G401.6 (cell line): ENCODE data around the gene USP20.
"Not testable (repeated sequence)": the region's sequence is repeated elsewhere in the genome, so short reads cannot be mapped to it uniquely, and the experiment has no call there.

Source experiments
- FAIRE-seq: peaks from 2 replicates; lab custom pipeline; 2012; peaks lifted over from hg19 to GRCh38; lab: Jason Lieb, UNC

USP20 gene

DNA sequence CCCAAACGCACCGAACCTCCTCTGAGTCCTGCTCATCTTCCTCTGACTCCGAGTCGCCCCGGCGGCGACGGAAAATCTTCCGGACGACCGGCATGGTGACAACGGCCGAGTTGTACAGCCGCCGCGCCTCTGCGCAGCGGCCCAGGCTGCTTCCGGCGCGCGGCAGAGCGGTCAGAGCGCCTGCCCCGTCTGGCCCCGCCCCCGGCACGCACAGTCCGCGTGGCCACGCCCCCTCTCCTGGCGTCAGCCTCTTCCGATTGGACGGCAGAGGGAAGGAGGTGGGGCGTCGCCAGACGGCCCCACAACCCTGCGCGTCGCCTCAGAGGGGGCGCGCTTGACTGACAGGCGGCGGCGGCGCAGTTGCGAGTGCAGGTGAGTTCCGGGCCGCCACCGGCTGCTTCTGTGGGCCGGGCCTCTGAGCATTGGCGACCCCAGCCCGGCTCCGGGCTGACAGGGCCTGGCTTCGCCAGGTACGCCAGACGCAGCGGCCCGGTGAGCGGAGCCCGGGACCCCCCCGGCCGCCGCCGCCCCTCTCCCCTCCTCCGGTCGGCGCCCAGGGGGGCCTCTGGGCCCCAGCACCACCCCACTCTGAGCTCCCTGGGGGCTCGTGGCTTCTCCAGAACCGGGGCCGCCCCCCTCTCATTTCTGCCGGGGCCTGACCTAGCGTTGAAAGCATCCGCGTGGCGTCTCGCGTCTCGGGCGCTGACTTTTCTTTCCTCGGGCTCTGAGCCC lies at the start of gene USP20, which contains the start of gene C9orf78:
Gene USP20, plus strand, starts transcription at position 331 of the 732 bp plus-strand sequence. CDS start 17,098 bp downstream, outside the sequence.
Gene C9orf78, minus strand, starts transcription at position 148 of the 732 bp plus-strand sequence. Its CDS starts 54 bp downstream, at position 94.
- no peak for FAIRE-seq

DNA sequence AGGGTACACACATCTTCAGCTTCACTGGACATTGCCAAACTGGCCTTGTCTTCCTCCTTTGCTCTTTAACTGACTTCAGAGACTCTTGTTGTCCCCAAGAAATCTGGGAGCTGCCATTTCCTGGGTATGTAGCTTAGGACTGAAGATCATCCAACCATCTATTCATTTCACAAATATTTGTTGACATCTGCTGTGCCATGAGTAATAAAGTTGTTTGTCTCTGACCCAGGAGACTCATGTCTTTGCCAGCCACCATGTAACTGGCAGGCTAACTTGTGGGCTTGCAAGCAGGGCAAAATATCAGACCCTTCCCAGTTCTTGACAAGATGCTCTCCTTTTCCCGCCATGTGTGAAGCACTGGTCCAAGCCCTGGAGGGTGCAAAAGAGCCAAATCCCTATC lies 49.4 kb upstream of the USP20 start:
- FAIRE-seq: no peak

DNA sequence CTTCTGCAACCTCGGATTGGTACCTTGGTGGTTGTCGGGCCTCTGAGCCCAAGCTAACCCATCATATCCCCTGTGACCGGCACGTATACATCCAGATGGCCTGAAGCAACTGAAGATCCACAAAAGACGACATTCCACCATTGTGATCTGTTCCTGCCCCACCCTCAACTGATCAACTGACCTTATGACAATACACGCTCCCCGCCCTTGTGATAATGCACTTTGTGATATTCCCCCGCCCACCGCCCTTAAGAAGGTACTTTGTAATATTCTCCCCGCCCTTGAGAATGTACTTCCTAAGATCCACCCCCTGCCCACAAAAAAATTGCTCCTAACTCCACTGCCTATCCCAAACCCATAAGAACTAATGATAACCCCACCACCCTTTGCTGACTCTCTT lies 48.8 kb upstream of the USP20 start:
- FAIRE-seq: no peak

DNA sequence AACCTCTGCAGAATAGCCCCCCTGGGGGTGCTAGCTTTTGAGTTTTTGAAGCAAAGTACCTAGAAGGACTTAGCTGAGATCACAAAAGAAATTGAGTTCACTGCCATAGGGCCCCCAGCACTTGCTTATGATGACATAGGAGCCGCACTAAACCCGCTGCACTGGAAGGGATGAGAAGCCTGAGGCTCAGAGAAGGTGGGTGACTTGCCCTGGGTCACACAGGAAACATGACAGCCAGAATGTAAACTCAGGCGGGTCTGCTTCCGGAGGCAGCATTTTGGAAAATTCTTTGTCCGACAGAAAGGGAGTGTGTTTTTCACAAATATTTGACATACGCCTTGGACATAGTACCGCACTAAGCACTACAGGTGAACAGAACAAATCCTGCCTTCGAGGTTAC lies 40.7 kb upstream of the USP20 start:
- FAIRE-seq: no peak

DNA sequence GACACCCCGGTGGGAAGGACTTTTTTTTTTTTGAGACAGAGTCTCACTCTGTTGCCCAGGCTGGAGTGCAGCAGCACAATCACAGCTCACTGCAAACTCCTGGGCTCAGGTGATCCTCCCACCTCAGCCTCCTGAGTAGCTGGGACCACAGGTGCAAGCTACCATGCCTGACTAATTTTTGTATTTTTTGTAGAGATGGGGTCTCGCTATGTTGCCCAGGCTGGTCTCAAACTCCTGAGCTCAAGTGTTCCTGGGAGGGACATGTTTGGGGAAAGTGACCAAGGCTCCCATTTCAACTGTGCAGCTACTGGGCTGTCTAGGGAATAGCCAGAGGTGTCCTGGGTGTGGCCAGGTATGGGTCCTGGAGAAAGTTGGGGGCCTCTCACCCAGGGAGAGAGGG lies 39.2 kb upstream of the USP20 start:
- not testable (repeated sequence) for FAIRE-seq

DNA sequence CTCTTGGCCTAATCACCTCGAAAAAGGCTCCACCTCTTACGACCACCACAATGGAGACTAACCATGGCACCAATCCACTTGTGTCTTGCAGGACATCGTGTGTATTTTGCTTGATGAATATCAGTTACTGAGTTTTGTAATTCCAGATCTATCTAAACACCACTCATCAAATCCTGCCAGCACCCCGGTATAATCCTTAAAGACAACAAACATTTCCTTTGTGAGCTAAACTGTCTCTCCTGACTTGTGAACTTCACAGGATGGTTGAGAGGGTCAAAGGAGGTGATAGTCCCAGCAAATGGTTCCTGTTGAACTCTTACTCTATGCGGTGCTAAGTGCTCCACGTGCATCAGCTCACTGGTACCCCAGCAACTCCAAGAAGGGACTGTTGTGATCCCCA lies 36.3 kb upstream of the USP20 start:
- no peak for FAIRE-seq

DNA sequence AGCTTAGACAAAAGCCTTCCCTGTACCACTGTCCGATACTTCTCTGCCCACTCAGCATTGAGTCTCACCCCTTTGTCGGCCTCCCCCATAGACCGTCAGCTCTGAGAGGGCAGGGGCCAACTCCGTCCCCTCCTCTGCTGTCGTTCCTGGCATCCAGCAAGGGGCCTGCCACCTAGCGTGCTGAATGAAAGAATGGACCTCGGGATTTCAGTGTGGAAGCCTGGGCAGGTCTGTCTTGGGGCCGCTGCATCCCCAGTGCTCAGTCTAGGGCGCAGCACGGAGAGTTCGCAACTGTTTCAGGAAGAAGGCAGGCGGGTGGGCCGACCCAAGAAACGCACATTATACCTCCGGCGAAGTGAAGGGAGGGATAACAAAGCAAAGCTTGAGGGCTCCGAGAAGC lies 33.8 kb upstream of the USP20 start:
- no peak for FAIRE-seq

DNA sequence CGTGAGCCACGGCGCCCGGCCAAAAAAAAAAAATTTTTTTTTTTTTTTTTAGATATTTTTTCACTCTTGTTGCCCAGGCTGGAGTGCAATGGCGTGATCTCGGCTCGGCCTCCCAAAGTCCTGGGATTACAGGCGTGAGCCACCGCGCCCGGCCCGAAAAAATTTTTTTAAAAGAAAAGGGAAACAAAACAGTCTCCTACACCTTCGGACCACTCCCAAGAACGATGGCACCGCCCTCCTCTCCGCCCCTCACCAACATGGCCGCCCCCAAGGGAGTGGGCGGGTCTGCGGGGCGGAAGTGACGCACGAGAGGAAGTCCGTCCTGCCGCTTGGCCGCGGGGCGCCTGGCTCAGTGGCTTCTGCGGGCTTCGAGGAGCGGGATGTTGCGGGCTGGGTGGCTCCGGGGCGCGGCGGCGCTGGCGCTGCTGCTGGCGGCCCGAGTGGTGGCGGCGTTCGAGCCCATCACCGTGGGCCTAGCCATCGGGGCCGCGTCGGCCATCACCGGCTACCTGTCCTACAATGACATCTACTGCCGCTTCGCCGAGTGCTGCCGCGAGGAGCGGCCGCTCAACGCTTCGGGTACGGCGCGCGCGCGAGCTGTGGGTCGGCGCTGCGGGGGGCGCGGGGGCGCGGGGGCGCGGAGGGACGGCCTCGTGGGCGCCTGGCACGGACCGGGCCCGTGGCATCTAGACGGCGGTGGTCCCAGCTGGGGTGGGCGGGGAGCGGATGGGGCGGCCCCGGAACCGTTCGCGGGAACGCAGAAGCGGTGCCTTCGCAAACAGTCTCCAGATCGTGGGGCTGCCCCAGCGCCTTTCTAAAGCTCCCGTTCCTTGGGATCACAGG lies 32.2 kb upstream of the USP20 start, which contains the start of gene TOR1B:
Gene TOR1B, plus strand, starts transcription at position 352 of the 843 bp plus-strand sequence. Its CDS starts 29 bp downstream, at position 381.
- no peak for FAIRE-seq

DNA sequence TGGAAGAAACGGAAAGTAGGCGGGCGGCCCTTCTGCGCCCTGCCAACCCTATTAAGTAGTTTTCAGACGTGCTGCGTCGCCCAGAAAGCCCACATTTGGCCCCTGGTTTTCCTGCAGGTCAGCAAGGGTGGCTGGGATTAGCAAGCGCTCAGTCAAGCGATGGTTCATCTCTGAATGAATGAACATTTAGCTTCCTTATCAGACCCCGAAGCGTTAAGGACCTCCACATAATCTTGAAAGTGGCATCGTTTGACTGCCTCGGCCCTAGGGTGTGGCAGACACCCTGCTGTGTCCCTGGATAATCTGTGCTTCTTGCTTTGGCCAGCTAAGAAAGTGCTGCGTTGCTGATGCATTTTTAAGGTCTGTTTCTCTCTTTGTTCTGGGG lies 31.6 kb upstream of the USP20 start:
- FAIRE-seq: no peak

DNA sequence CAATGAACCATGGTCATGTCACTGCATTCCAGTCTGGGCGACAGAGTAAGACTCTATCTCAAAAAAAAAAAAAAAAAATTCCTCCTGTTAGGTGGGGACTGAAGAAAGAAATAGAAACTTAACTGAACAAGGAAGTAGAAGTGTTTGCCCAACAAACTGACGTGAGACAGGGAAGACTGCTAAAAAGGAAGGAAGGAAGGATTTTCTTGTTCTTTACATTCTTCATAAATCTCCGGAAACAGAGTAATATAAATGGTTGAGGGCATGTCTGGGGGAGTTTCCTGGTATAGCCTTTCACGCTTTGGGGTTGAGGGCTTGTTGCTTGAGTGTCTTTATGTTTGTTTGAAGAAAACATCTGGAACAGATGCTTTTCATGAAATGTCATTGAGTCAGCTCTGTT lies 29.2 kb upstream of the USP20 start:
- no peak for FAIRE-seq

DNA sequence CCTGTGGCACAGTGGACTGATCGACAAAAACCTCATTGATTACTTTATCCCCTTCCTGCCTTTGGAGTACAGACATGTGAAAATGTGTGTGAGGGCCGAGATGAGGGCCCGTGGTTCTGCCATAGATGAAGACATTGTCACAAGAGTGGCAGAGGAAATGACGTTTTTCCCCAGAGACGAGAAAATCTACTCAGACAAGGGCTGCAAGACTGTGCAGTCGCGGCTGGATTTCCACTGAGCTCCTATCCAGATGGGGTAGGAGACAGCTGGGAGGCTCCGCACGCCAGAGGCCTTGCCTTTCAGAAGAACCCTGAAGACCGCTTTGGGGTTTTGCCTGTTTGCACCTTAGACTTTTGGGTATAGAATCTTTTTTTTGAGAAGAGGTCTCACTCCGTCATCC lies 25.9 kb upstream of the USP20 start:
- no peak for FAIRE-seq

DNA sequence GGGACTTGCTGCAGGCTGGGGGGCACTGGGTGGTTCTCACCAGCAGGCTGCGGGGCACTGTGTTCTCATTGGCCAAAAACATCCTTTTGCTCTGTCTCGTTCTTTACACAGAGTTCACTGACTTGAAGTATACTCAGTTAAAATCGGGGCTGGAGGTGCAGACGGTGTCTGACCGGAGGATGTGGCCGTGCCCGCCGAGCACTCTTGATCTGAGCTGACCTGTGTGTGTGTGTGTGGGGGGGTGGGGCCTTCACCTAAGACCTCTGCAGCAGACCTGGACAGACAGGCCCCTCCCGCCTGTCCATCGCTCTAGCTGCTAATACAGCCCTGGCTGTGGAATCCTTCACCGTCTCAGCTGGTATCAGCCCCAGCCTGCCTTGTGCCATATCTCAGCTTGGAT lies 25.1 kb upstream of the USP20 start:
- no peak for FAIRE-seq

DNA sequence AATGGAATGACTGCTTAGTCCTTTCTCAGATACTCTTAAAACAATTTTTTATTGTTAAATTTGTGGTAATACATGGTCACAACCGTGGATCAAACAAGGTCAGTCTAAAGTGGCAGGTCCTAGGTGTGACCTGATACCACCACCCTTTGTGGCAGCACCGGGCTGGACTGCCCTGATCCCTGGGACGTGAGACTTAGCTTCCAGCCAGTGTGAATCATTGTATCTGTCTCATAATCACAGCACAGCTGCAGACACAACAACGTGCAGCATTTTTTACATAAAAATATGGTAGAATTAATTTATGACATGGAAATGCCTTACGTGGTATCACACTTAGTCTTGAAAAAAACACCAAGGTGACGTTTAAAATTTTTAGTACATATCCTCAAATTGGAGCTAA lies 24.5 kb upstream of the USP20 start:
- FAIRE-seq: no peak

DNA sequence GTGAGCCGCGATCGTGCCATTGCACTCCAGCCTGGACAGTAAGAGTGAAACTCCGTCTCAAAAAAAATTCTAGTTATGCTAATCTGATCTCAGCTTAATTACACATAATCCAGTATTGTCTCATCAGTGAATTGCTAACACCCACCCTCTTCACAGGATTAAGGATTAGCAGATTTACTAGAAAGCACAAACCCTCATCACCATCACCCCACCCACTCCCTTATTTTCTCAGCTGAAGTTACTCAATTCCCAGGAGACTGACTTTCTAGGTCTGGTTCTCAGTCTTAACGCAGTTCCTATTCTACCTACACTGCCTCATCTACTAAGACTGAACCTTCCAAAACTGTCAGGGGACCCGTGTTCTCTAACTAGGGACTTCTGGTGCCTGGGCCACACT lies 23.3 kb upstream of the USP20 start:
- FAIRE-seq: no peak

DNA sequence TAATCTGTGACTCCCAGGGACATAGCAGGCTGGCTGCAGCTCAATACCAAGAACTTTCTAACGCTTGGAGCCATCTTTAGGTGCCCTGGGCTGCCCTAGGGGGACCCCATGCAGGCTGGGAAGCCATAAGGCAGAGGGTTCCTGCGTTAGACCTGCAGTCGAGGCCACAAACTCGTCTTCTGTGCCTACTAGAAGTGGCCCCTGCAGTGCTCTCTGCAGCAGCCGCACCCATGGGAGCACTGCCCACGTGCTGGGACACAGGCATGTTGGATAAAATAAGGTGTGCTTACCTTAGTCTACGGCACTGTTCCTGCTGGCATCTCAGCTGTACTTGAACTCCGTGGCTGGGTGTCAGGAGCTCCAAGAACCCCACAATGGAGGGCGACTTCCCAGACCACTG lies 22.9 kb upstream of the USP20 start:
- no peak for FAIRE-seq

DNA sequence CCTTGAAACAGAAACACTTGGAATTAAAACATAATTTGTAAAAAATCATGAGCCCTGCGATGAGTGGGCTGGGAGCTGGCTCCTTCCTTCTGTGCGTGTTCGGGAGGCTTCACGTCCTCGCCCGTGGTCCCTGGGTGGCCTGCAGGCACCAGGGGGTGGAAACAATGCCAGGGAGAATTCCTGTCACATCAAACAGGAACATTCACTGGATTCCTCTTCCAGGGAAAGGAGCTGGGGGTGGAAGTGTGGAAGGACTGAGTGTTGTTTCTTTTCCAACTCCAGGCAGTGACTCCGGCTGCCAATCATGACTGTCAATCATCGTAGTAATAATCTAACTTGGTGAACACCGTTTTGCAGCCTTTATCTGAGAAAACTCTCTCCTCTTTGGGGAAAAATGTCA lies 21.6 kb upstream of the USP20 start:
- FAIRE-seq: no peak

DNA sequence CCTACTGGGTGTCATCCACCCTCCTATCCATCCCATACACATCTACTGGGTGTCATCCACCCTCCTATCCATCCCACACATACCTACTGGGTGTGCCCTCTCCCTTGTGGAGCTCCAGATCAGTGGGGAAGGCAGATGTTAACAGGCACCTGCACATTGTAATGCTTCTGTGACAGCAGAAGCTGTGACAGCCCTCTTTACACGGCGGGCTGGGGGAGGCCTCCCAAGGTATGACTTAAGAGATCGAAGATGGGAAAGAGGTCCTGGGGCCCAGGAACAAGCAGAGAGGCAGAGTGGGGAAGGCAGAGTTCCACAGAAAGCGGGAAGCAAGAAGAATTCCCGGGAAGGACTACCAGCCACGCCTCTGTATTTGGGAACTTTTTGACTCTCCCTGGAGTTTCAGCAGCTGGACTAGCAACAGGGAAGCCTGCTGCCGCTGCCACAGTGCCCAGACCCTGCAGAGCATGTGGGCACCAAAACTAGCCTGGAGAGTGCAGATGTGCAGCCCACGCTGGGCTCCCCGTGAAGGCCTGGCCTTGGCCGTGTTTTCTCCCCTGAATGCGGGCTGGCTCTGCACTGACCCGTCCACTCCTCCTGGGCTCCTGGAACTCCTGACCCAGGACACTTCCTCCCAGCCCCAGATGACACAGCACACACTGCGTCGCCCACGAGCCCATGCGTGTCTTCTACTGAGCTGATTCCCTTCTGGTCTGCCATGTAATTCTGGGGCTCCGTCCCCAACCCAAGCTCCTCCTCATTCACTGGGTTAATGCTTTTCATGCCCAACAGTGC lies 20.6 kb upstream of the USP20 start:
- no peak for FAIRE-seq

DNA sequence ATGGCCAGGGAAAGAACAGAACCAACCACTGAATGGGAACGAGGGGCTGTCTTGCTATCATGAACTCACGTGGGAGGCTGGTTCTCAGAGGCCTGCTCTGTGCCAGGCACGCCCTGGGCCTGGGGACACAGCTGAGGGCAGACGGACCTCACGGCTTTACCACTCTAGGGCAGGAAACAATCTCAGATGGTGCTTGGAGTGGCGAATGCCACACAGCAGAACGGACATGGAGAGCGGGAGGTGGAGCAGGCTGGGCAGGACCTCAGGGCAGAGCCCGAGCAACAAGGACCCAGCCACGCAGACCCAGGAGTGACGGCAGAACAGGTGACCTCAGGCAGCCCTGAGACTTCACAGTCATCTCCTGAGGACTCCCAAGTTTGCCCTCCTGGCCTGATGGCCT lies 20.0 kb upstream of the USP20 start:
- FAIRE-seq: no peak

DNA sequence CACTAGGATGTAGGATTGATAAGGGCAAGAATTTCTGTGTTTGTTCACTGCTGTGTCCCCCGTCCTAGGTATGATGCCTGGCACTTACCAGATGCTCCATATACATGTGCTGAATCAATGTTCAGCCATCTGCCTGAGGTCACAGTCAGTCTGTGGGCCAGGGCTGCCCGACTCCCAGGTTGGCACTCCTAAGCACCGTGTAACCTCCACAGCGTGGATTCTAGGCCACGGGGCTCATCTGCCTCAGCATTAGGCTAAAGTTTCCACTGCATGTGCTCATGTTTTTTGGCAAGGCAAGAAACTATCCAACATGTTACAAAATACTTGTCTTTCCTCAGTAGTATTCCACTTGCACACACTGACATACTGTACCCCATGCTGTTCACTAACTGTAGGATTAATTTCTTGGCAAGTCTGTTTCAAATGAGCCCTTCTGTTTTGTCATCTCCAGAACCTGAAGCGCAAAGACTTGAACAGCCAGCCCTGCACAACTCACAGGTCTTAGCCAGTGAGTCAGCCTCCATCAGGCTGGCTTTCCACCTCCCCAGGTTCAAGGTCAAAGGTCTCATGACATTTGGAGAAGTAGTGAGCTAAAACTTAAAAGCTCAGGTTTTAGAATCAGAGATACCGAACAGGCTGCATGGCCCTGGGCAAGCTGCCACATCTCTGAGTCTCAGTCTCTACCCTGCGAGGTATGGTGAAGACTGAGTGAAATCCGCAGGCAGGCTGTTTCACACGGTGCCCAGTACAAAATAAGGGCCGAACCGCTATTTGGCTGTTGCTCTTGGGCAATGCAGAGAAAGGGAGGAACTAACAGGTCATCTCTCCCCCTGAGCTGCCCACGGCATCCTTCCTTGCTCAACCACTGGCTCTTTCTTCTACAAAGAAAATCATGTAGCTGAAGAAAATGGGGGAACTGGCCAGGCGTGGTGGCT lies 18.5 kb upstream of the USP20 start:
- FAIRE-seq: no peak

DNA sequence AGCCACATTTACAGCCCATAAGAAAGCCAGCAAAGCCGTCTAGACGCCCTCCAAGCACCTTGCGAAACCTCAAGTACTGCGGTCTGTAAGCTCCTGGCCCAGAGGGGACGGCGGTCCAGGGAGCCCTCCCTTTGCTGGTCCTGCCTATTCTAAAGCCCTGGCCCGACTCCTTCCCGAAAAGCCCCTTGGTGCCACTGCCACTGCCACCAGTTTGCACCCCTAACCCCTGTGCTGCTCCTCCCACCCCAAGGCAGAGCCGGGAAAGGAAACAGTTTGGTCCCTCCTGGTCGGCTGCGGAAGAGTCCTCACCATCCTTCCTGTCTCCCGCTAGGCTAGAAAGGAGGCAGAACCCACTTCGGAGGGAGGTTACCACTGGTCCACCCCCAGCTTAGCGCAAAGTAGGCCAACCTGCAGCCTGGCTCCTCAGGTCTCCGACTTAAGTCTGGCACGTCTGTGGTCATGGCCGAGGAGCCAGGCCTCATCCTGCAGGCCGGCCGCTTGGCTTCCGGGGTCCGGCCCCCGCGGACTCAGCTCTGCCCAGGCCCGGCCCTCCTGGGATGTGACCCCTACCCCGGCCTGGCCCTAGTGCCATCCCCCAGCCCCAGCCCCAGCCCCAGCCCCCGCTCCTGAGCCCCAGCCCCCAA lies 12.2 kb upstream of the USP20 start:
- no peak for FAIRE-seq

DNA sequence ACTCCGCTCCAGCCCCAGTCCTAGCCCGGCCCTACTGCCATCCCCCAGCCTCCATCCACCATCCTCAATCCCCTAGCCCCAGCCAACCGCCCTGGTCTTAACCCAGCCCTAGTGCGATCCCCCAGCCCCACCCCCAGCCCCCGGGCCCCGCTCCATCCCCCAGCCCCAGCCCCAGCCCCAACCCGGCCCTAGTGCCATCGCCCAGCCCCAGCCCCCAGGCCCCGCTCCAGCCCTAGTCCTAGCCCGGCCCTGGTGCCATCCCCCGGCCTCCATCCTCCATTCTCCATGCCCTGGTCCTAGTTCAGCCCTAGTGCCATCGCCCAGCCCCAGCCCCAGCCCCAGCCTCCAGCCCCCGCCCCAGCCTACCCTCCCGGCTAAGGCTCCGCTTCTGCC lies 11.7 kb upstream of the USP20 start:
- no peak for FAIRE-seq
